Trophoblast cell (in vitro differentiated cells and primary cell): Measurements from ENCODE around the gene ILK.

Experiments
- DNase-seq, 2 donors: peaks; one replicate each; pipeline ENCODE4 v3.0.0-alpha.2; 2016
- H2AFZ ChIP-seq: 2 replicates; pipeline ENCODE4 v1.6.1; 2013; ENCODE audit warnings: low read length, moderate library complexity, mild to moderate bottlenecking; ENCODE audit not compliant: insufficient read depth, poor library complexity
- H2AK5ac ChIP-seq: 2 replicates; pipeline ENCODE4 v1.6.1; 2013; ENCODE audit warnings: mild to moderate bottlenecking, low read length
- H2BK120ac ChIP-seq: 2 replicates; pipeline ENCODE4 v1.6.1; 2013; ENCODE audit warnings: low read length, mild to moderate bottlenecking, moderate library complexity; ENCODE audit not compliant: insufficient read depth, poor library complexity
- H2BK12ac ChIP-seq: 2 replicates; pipeline ENCODE4 v1.6.1; 2013; ENCODE audit warnings: mild to moderate bottlenecking, low read length, moderate library complexity
- H2BK5ac ChIP-seq: 2 replicates; pipeline ENCODE4 v1.6.1; 2013; ENCODE audit warnings: low read length, low read depth, moderate library complexity, mild to moderate bottlenecking; ENCODE audit not compliant: poor library complexity
- H3K14ac ChIP-seq: 2 replicates; pipeline ENCODE4 v1.6.1; 2013; ENCODE audit warnings: mild to moderate bottlenecking, low read length
- H3K18ac ChIP-seq: 2 replicates; pipeline ENCODE4 v1.6.1; 2013; ENCODE audit warnings: mild to moderate bottlenecking, low read length
- H3K23ac ChIP-seq: 2 replicates; pipeline ENCODE4 v1.6.1; 2013; ENCODE audit warnings: low read length
- H3K27ac ChIP-seq: 2 replicates; pipeline ENCODE4 v1.5.1; 2013; ENCODE audit warnings: low read depth, mild to moderate bottlenecking, inconsistent platforms, low read length, moderate library complexity
- H3K27me3 ChIP-seq: 2 replicates; pipeline ENCODE4 v1.6.1; 2013; ENCODE audit warnings: inconsistent platforms, mild to moderate bottlenecking, low read length, moderate library complexity; ENCODE audit not compliant: insufficient read depth
- H3K36me3 ChIP-seq, 2 experiments: 1 replicate in 1 of 2; 2 replicates in 1 of 2; pipeline ENCODE4 v1.6.1; 2013; ENCODE audit warnings: low read length in 2 of 2, mild to moderate bottlenecking in 2 of 2, moderate library complexity in 1 of 2; ENCODE audit not compliant: insufficient read depth in 2 of 2, control insufficient read depth in 1 of 2
- H3K4ac ChIP-seq: 2 replicates; pipeline ENCODE4 v1.6.1; 2013; ENCODE audit warnings: low read depth, mild to moderate bottlenecking, low read length, moderate library complexity
- H3K4me1 ChIP-seq, 2 experiments: 1 replicate in 1 of 2; 2 replicates in 1 of 2; pipeline ENCODE4 v1.6.1; 2013; ENCODE audit warnings: low read length in 2 of 2, mild to moderate bottlenecking in 2 of 2, moderate library complexity in 1 of 2; ENCODE audit not compliant: insufficient read depth in 2 of 2, control insufficient read depth in 1 of 2
- H3K4me2 ChIP-seq: 2 replicates; pipeline ENCODE4 v1.6.1; 2013; ENCODE audit warnings: inconsistent platforms, mild to moderate bottlenecking, low read length, moderate library complexity
- H3K4me3 ChIP-seq: 2 replicates; pipeline ENCODE4 v1.5.1; 2013; ENCODE audit warnings: mild to moderate bottlenecking, low read depth, low read length, inconsistent platforms
- H3K79me1 ChIP-seq: one replicate; pipeline ENCODE4 v1.6.1; 2013; ENCODE audit warnings: low read length
- H3K79me2 ChIP-seq: 2 replicates; pipeline ENCODE4 v1.6.1; 2013; ENCODE audit warnings: low read length, mild to moderate bottlenecking; ENCODE audit not compliant: control insufficient read depth, insufficient read depth, poor library complexity
- H3K9ac ChIP-seq: 2 replicates; pipeline ENCODE4 v1.6.1; 2013; ENCODE audit warnings: mild to moderate bottlenecking, low read length
- H3K9me3 ChIP-seq: 2 replicates; pipeline ENCODE4 v1.6.1; 2013; ENCODE audit warnings: low read depth, mild to moderate bottlenecking, control low read depth, inconsistent platforms, low read length; ENCODE audit not compliant: insufficient read depth
- H4K12ac ChIP-seq: 2 replicates; pipeline ENCODE4 v1.6.1; 2013; ENCODE audit warnings: low read depth, mild to moderate bottlenecking, low read length, moderate library complexity
- H4K8ac ChIP-seq: 2 replicates; pipeline ENCODE4 v1.6.1; 2013; ENCODE audit warnings: low read depth, mild to moderate bottlenecking, low read length, moderate library complexity
- H4K91ac ChIP-seq: one replicate; pipeline ENCODE4 v1.6.1; 2013; ENCODE audit warnings: low read depth, mild to moderate bottlenecking, low read length, moderate library complexity
- WGBS: extraction: QIAGEN DNeasy Blood & Tissue Kit; methylation state at CpG from one replicate; pipeline ENCODE4 v1.1.7; 2013; ENCODE audit warnings: missing lambda C conversion rate; ENCODE audit not compliant: insufficient read length, insufficient coverage; ENCODE audit errors: extremely low coverage; 5-methylcytosine and 5-hydroxymethylcytosine counted together

Gene ILK

DNA sequence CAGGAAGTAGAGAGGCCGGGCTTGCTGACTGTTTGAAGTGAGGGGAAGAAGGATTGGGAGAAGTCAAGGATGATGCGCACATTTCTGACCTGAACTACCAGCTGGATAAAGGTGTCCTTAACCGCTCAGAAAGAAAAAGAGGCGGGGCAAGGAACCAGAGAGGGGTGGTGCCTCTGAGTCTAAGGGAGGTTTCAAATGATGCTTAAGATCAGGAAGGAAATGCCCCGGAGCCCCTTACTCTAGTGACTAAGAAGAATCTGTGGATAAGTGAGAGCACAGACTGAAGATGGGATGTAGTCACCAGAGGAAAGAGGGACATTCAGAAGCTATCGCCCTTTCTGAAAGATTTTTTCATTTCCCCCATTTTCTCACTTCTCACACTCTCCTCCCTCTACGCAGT is 39.4 kb downstream of the ILK start:
- Histone ChIP-seq H4K91ac (no peak overlapping the region), H3K27me3 (no peaks in the 10 kb centered on the region), H2AFZ (no peak overlapping the region), H2BK120ac (no peak overlapping the region), H3K4ac (no peak overlapping the region), H3K23ac (no peak overlapping the region), H3K79me2 (no peaks in the 10 kb centered on the region), H3K36me3 (no peaks in the 10 kb centered on the region), H3K14ac (no peak overlapping the region), H2BK5ac (no peak overlapping the region), H3K18ac (no peak overlapping the region), H3K79me1 (no peaks in the 10 kb centered on the region), H3K9ac (no peak overlapping the region), H3K4me2 (no peak overlapping the region), H3K9me3 (peaks cover 6% of the 10 kb centered on the region), H3K4me3 (no peak overlapping the region), H2AK5ac (no peak overlapping the region), H4K12ac (no peak overlapping the region), H3K4me1 (peaks cover 2 to 4% of the 10 kb centered on the region in 2 experiments), H4K8ac (no peak overlapping the region), H2BK12ac (no peak overlapping the region), H3K27ac (no peak overlapping the region)
- no peak for DNase-seq
- WGBS = no CpG with 5 or more reads among the region's 7 CpGs

DNA sequence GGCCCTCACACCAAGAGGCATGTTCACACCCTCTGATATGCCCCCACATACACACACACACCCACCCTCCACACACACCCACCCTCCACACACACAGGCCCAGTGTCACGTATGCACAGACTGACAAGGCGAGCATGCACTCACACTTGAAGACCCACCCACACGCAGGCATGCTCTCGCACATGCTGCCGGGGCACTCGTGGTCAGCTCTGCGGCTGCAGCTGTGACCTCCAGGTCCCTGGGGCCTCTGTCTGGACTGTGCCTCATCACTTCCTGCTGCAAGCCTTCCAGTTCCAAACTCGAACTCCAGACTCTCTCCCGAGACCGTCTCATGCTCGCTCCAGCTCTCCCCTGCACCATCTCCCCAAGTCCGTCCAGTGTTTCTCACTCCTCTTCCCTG is 42.5 kb downstream of the ILK start:
- no peak overlapping the region for H3K4me3 ChIP-seq
- no peak overlapping the region for H3K18ac ChIP-seq
- H3K36me3 ChIP-seq = no peaks in the 10 kb centered on the region
- H3K9ac ChIP-seq = no peak overlapping the region
- no peak overlapping the region for H3K27ac ChIP-seq
- no peak overlapping the region for H2BK120ac ChIP-seq
- H3K27me3 ChIP-seq = no peaks in the 10 kb centered on the region
- no peak overlapping the region for H2BK5ac ChIP-seq
- no peak overlapping the region for H4K12ac ChIP-seq
- no peak overlapping the region for H3K4ac ChIP-seq
- no peaks in the 10 kb centered on the region for H3K79me1 ChIP-seq
- H2AK5ac ChIP-seq = no peak overlapping the region
- no peak for DNase-seq
- H4K91ac ChIP-seq = no peak overlapping the region
- no peaks in the 10 kb centered on the region for H3K79me2 ChIP-seq
- H4K8ac ChIP-seq = no peak overlapping the region
- no peak overlapping the region for H2BK12ac ChIP-seq
- no CpG with 5 or more reads among the region's 12 CpGs for WGBS
- H3K9me3 ChIP-seq = no peaks in the 10 kb centered on the region
- H3K23ac ChIP-seq = no peak overlapping the region
- no peak overlapping the region for H3K14ac ChIP-seq
- H2AFZ ChIP-seq = no peak overlapping the region
- no peak overlapping the region for H3K4me2 ChIP-seq
- H3K4me1 ChIP-seq = no peaks in the 10 kb centered on the region

DNA sequence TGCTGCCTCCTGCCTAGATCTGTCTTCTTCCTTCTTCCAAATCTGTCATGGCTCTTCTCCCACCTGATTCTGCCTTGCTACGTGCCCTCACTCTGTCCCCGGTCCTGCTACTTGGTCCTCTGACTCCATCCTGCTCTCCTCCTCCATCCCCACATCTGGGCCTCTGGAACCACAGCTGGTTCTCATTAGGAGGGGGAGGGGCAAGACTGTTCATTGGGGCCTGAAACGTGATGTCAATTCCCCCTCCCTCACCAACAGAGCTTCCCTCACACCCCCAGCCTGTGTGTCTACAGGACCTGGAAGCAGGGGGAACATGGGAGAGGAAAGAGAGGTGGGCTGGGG is 43.0 kb downstream of the ILK start:
- no CpG with 5 or more reads among the region's 3 CpGs for WGBS
- Histone ChIP-seq H3K4me1 (no peaks in the 10 kb centered on the region), H3K27ac (no peak overlapping the region)

DNA sequence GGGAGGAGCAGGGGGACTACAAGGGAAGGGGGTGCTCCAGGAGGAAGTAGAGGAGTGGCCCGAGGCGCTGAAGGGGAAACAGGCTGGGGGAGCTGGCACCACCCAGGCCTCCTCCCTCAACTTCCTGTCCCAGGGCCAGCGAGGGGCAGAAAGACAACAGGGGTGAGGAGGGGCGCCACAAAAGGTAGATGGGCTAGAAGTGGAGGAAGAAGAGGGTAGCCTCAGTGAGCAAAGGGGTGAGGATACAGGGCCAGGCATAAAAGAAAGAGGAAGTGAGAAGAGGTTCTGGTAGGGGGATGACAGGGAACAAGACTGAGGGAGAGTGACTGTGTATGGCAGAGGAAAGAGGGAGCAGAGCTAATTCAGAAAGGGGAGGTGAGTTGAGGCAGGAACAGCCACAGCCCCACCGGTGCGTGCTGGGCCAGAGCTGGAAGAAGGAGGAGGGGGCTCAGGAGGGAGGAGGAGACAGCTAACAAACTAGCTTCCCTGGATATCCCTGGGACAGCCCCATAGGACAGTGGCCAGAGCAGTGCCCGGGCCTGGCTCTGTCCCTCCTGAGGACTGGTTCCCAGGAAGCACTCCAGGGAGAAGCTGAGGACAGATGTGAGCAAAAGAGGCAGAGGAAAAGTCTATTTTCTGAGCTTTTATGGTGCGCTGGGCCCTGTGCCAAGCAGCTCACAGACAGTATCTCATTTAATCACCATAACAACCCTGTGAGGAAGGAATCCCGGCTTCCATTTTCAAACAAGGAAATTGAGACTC is 43.5 kb downstream of the ILK start:
- H3K23ac ChIP-seq = no peak overlapping the region
- H4K8ac ChIP-seq = no peak overlapping the region
- H3K4me3 ChIP-seq = no peak overlapping the region
- WGBS = no CpG with 5 or more reads among the region's 9 CpGs
- no peak overlapping the region for H3K4me2 ChIP-seq
- H4K12ac ChIP-seq = no peak overlapping the region
- H2AFZ ChIP-seq = no peak overlapping the region
- H3K4me1 ChIP-seq = no peaks in the 10 kb centered on the region
- H2BK5ac ChIP-seq = no peak overlapping the region
- DNase-seq = no peak
- no peaks in the 10 kb centered on the region for H3K79me2 ChIP-seq
- no peaks in the 10 kb centered on the region for H3K79me1 ChIP-seq
- no peaks in the 10 kb centered on the region for H3K27me3 ChIP-seq
- no peak overlapping the region for H3K4ac ChIP-seq
- no peak overlapping the region for H2BK120ac ChIP-seq
- H3K27ac ChIP-seq = no peak overlapping the region
- H3K14ac ChIP-seq = no peak overlapping the region
- no peak overlapping the region for H2BK12ac ChIP-seq
- no peak overlapping the region for H3K9ac ChIP-seq
- H3K18ac ChIP-seq = no peak overlapping the region
- no peaks in the 10 kb centered on the region for H3K36me3 ChIP-seq
- H3K9me3 ChIP-seq = no peaks in the 10 kb centered on the region
- no peak overlapping the region for H4K91ac ChIP-seq
- no peak overlapping the region for H2AK5ac ChIP-seq

More for the DNA sequence above, 43.0 kb downstream of the ILK start:
- no peaks in the 10 kb centered on the region for H3K27me3 ChIP-seq
- H3K79me2 ChIP-seq = no peaks in the 10 kb centered on the region
- no peak overlapping the region for H3K9ac ChIP-seq
- no peak overlapping the region for H2AFZ ChIP-seq
- H3K79me1 ChIP-seq = no peaks in the 10 kb centered on the region
- no peak overlapping the region for H4K12ac ChIP-seq
- H3K18ac ChIP-seq = no peak overlapping the region
- DNase-seq = no peak
- H3K9me3 ChIP-seq = no peaks in the 10 kb centered on the region
- no peak overlapping the region for H3K4me2 ChIP-seq
- H2AK5ac ChIP-seq = no peak overlapping the region
- H3K4ac ChIP-seq = no peak overlapping the region
- no peak overlapping the region for H2BK12ac ChIP-seq
- H3K36me3 ChIP-seq = no peaks in the 10 kb centered on the region
- H3K4me3 ChIP-seq = no peak overlapping the region
- no peak overlapping the region for H2BK120ac ChIP-seq
- no peak overlapping the region for H2BK5ac ChIP-seq
- H3K23ac ChIP-seq = no peak overlapping the region
- no peak overlapping the region for H4K91ac ChIP-seq
- no peak overlapping the region for H3K14ac ChIP-seq
- H4K8ac ChIP-seq = no peak overlapping the region
